Activated T-cell treated with anti-CD3 and anti-CD28 coated beads, Interleukin-2, amount 50 U/mL, for 4 hours (primary cell): ENCODE data around the gene ATG16L2. TPM values are rescaled to one million over a fixed set of nuclear protein-coding genes. Genes with fewer than 3 reads are reported as not detected.
A peak's percentile ranks its signal among the peaks of the same experiment; 100 is the strongest.
"Not testable (repeated sequence)": the region's sequence is repeated elsewhere in the genome, so short reads cannot be mapped to it uniquely, and the experiment has no call there.

ENCODE experiments used
- ATAC-seq, 2 donors: fragments of 200-7000 bp; cut with Tn5 transposase; one replicate each; pipeline ENCODE4 v1.10.0; 2021
- DNase-seq: peaks from one replicate; pipeline ENCODE4 v3.0.0-alpha.2; 2020
- H3K27me3 Mint-ChIP-seq: one replicate; pipeline ENCODE4 v1.8.0; 2021; ENCODE audit warnings: low read depth, mixed read lengths
- H3K36me3 Mint-ChIP-seq: one replicate; pipeline ENCODE4 v1.8.0; 2022; ENCODE audit warnings: mixed read lengths; ENCODE audit not compliant: insufficient read depth
- H3K4me1 Mint-ChIP-seq: one replicate; pipeline ENCODE4 v1.8.0; 2021; ENCODE audit warnings: low read depth, mixed read lengths
- H3K4me3 Mint-ChIP-seq: one replicate; pipeline ENCODE4 v1.8.0; 2021; ENCODE audit warnings: mild to moderate bottlenecking, moderate library complexity, mixed read lengths
- H3K9me3 Mint-ChIP-seq: one replicate; pipeline ENCODE4 v1.8.0; 2021; ENCODE audit warnings: mixed read lengths
- total RNA-seq, 3 donors: library from RNA; stranded (reverse); gene quantifications; one replicate each; pipeline ENCODE4 v1.2.1, GENCODE V29; 2021

Gene ATG16L2
- total RNA-seq, 3 donors from 2014 or later, result 23.8 to 28.9 (median 26.0) TPM

- H3K36me3 Mint-ChIP-seq, result peaks cover 27% of the 10 kb centered on the region
- peaks cover 26% of the 10 kb centered on the region for H3K4me1 Mint-ChIP-seq
These were observed 7.9 kb downstream of the ATG16L2 start for GRCh38 chr11:72821920-72822799.

GRCh38 chr11:72823105-72823804 lies 9.0 kb downstream of the ATG16L2 start:
- Mint-ChIP-seq H3K27me3 (no peaks in the 10 kb centered on the region), H3K36me3 (peaks cover 20% of the 10 kb centered on the region), H3K4me3 (peak overlapping the region; percentile 24), H3K4me1 (peaks cover 20% of the 10 kb centered on the region), H3K9me3 (no peaks in the 10 kb centered on the region)
- DNase-seq (no peak), ATAC-seq (no peak)

More at GRCh38 chr11:72821920-72822799, 7.9 kb downstream of the ATG16L2 start:
- Mint-ChIP-seq H3K27me3 (no peaks in the 10 kb centered on the region), H3K9me3 (no peaks in the 10 kb centered on the region), H3K4me3 (peak overlapping the region; percentile 47)
- peak; percentile 93 for DNase-seq
- peak; percentile 85 to 90 for ATAC-seq

- Mint-ChIP-seq H3K4me1 (peaks cover 21% of the 10 kb centered on the region), H3K36me3 (peaks cover 14% of the 10 kb centered on the region), H3K9me3 (no peaks in the 10 kb centered on the region), H3K27me3 (no peaks in the 10 kb centered on the region), H3K4me3 (no peak overlapping the region)
- ATAC-seq, result no peak
- no peak for DNase-seq
These were observed 9.8 kb downstream of the ATG16L2 start for GRCh38 chr11:72824020-72824419.

- H3K36me3 Mint-ChIP-seq, result peaks cover 10% of the 10 kb centered on the region
- H3K4me1 Mint-ChIP-seq, result peaks cover 21% of the 10 kb centered on the region
- no peak overlapping the region for H3K4me3 Mint-ChIP-seq
- ATAC-seq (no peak), DNase-seq (no peak)
- no peaks in the 10 kb centered on the region for H3K9me3 Mint-ChIP-seq
- no peaks in the 10 kb centered on the region for H3K27me3 Mint-ChIP-seq
These were observed 10.7 kb downstream of the ATG16L2 start for GRCh38 chr11:72824811-72825505.

- Mint-ChIP-seq H3K27me3 (no peaks in the 10 kb centered on the region), H3K4me3 (no peak overlapping the region), H3K9me3 (no peaks in the 10 kb centered on the region), H3K36me3 (peaks cover 5% of the 10 kb centered on the region), H3K4me1 (peaks cover 14% of the 10 kb centered on the region)
- ATAC-seq (no peak), DNase-seq (no peak)
These were observed 11.4 kb downstream of the ATG16L2 start for GRCh38 chr11:72825661-72826060.

GRCh38 chr11:72826191-72826941 lies 12.2 kb downstream of the ATG16L2 start:
- no peak for ATAC-seq
- no peaks in the 10 kb centered on the region for H3K27me3 Mint-ChIP-seq
- no peak overlapping the region for H3K4me3 Mint-ChIP-seq
- H3K36me3 Mint-ChIP-seq, result peaks cover 5% of the 10 kb centered on the region
- peaks cover 8% of the 10 kb centered on the region for H3K4me1 Mint-ChIP-seq
- no peaks in the 10 kb centered on the region for H3K9me3 Mint-ChIP-seq
- DNase-seq, result no peak

GRCh38 chr11:72826942-72827480 lies 12.8 kb downstream of the ATG16L2 start:
- H3K36me3 Mint-ChIP-seq, result peaks cover 5% of the 10 kb centered on the region
- no peaks in the 10 kb centered on the region for H3K9me3 Mint-ChIP-seq
- no peak overlapping the region for H3K4me3 Mint-ChIP-seq
- ATAC-seq, result no peak
- no peak for DNase-seq
- H3K4me1 Mint-ChIP-seq, result peaks cover 10% of the 10 kb centered on the region
- H3K27me3 Mint-ChIP-seq, result no peaks in the 10 kb centered on the region

GRCh38 chr11:72827656-72828055 lies 13.4 kb downstream of the ATG16L2 start:
- H3K4me3 Mint-ChIP-seq, H3K9me3 Mint-ChIP-seq, H3K27me3 Mint-ChIP-seq, DNase-seq, H3K36me3 Mint-ChIP-seq: not testable (repeated sequence)
- ATAC-seq, result peak in 1 of 2 donors; percentile 30
- peaks cover 10% of the 10 kb centered on the region for H3K4me1 Mint-ChIP-seq

GRCh38 chr11:72828081-72828567 lies 13.9 kb downstream of the ATG16L2 start:
- H3K4me1 Mint-ChIP-seq, result peaks cover 10% of the 10 kb centered on the region
- no peak for ATAC-seq
- H3K36me3 Mint-ChIP-seq, result peaks cover 5% of the 10 kb centered on the region
- no peak for DNase-seq
- H3K27me3 Mint-ChIP-seq, result no peaks in the 10 kb centered on the region
- H3K4me3 Mint-ChIP-seq, result no peak overlapping the region
- H3K9me3 Mint-ChIP-seq, result no peaks in the 10 kb centered on the region

GRCh38 chr11:72828692-72829101 lies 14.5 kb downstream of the ATG16L2 start:
- ATAC-seq (no peak), DNase-seq (no peak)
- Mint-ChIP-seq H3K27me3 (no peaks in the 10 kb centered on the region), H3K36me3 (peaks cover 5% of the 10 kb centered on the region), H3K4me3 (no peak overlapping the region), H3K4me1 (peaks cover 8% of the 10 kb centered on the region), H3K9me3 (no peaks in the 10 kb centered on the region)

GRCh38 chr11:72829178-72829577 lies 15.0 kb downstream of the ATG16L2 start:
- Mint-ChIP-seq H3K4me1 (peaks cover 8% of the 10 kb centered on the region), H3K9me3 (no peaks in the 10 kb centered on the region), H3K36me3 (peaks cover 5% of the 10 kb centered on the region)

GRCh38 chr11:72829884-72830533 lies 15.8 kb downstream of the ATG16L2 start:
- Mint-ChIP-seq H3K4me1 (peaks cover 9% of the 10 kb centered on the region), H3K36me3 (no peaks in the 10 kb centered on the region), H3K4me3 (no peak overlapping the region), H3K9me3 (no peaks in the 10 kb centered on the region), H3K27me3 (no peaks in the 10 kb centered on the region)
- ATAC-seq (no peak), DNase-seq (no peak)

More at GRCh38 chr11:72829178-72829577, 15.0 kb downstream of the ATG16L2 start:
- DNase-seq (no peak), ATAC-seq (no peak)
- Mint-ChIP-seq H3K4me3 (no peak overlapping the region), H3K27me3 (no peaks in the 10 kb centered on the region)
